Stimulated activated naive CD8-positive, alpha-beta T cell treated with anti-CD3 and anti-CD28 coated beads, Interleukin-15, amount 100 ng/mL, for 72 hours (primary cell): ENCODE measurements around the gene TBC1D17.

ENCODE experiments used
- ATAC-seq: fragments of 150-1000 bp; cut with Tn5 transposase; 2 replicates; pipeline ENCODE4 v1.10.0; 2021; ENCODE audit warnings: mild to moderate bottlenecking, moderate library complexity
- DNase-seq, 2 donors: peaks; one replicate each; pipeline ENCODE4 v3.0.0; 2021 to 2022
- H3K27ac Mint-ChIP-seq, 2 donors: one replicate each; pipeline ENCODE4 v1.8.0; 2022; ENCODE audit warnings: mild to moderate bottlenecking in 2 of 2, mixed read lengths in 2 of 2, moderate library complexity in 2 of 2
- H3K27me3 Mint-ChIP-seq: one replicate; pipeline ENCODE4 v1.8.0; 2022; ENCODE audit warnings: mixed read lengths
- H3K4me1 Mint-ChIP-seq: one replicate; pipeline ENCODE4 v1.8.0; 2022; ENCODE audit warnings: mild to moderate bottlenecking, mixed read lengths
- H3K4me3 Mint-ChIP-seq, 2 donors: one replicate each; pipeline ENCODE4 v1.8.0; 2022; ENCODE audit warnings: mild to moderate bottlenecking in 2 of 2, mixed read lengths in 2 of 2, moderate library complexity in 1 of 2
- H3K9me3 Mint-ChIP-seq, 2 donors: one replicate each; pipeline ENCODE4 v1.8.0; 2022; ENCODE audit warnings: mixed read lengths in 2 of 2

TBC1D17 gene

GRCh38 chr19:49887665-49888509 is 10.4 kb downstream of the TBC1D17 start:
- no peak for ATAC-seq
- Mint-ChIP-seq H3K27ac (no peak overlapping the region), H3K4me3 (peak overlapping the region in 1 of 2 donors; percentile 8), H3K4me1 (peaks cover 37% of the 10 kb centered on the region), H3K9me3 (no peaks in the 10 kb centered on the region), H3K27me3 (no peaks in the 10 kb centered on the region)
- no peak for DNase-seq

GRCh38 chr19:49888510-49888824 is 11.0 kb downstream of the TBC1D17 start:
- H3K4me1 Mint-ChIP-seq, result peaks cover 43% of the 10 kb centered on the region
- peak overlapping the region in 1 of 2 donors; percentile 64 for H3K4me3 Mint-ChIP-seq
- ATAC-seq, result no peak
- no peak overlapping the region for H3K27ac Mint-ChIP-seq
- H3K27me3 Mint-ChIP-seq, result no peaks in the 10 kb centered on the region
- H3K9me3 Mint-ChIP-seq, result no peaks in the 10 kb centered on the region
- DNase-seq, result no peak

GRCh38 chr19:49889038-49889686 is 11.7 kb downstream of the TBC1D17 start:
- Mint-ChIP-seq H3K4me1 (peaks cover 45% of the 10 kb centered on the region), H3K4me3 (peak overlapping the region; percentile 26 to 64), H3K9me3 (no peaks in the 10 kb centered on the region), H3K27me3 (no peaks in the 10 kb centered on the region), H3K27ac (no peak overlapping the region)
- DNase-seq (no peak), ATAC-seq (no peak)

GRCh38 chr19:49889687-49890348 is 12.3 kb downstream of the TBC1D17 start:
- Mint-ChIP-seq H3K4me3 (peak overlapping the region; percentile 75 to 84), H3K4me1 (peaks cover 52% of the 10 kb centered on the region), H3K27ac (peak overlapping the region in 1 of 2 donors; percentile 48), H3K27me3 (no peaks in the 10 kb centered on the region), H3K9me3 (no peaks in the 10 kb centered on the region)
- DNase-seq (peak; percentile 81 to 84), ATAC-seq (peak; percentile 78)

- Mint-ChIP-seq H3K4me1 (peaks cover 60% of the 10 kb centered on the region), H3K9me3 (no peaks in the 10 kb centered on the region), H3K4me3 (peak overlapping the region; percentile 75 to 84), H3K27ac (no peak overlapping the region), H3K27me3 (no peaks in the 10 kb centered on the region)
- peak in 1 of 2 donors; percentile 55 for DNase-seq
- peak; percentile 68 for ATAC-seq
Measured at GRCh38 chr19:49890349-49891311, 13.1 kb downstream of the TBC1D17 start.

DNA sequence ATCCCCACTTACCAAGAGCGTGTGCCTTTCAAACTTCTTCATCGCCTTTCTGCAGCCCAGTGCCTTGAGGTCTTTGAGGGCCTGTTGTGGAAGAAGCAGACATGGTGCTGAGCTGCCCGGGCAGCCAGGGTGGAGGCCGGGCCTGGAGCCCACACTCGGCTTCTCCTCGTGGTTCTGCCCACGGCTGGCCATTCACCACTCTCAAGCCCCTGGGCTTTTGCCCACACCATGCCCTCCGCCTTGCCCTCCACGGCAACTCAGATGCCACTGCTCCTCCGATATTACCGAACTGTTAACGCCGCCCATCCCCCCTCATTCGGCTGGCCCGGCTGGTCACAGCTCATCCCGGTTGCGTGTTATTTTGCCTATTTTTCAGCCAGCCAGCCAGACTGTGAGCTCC is 13.9 kb downstream of the TBC1D17 start:
- no peaks in the 10 kb centered on the region for H3K9me3 Mint-ChIP-seq
- no peak overlapping the region for H3K4me3 Mint-ChIP-seq
- ATAC-seq (no peak), DNase-seq (no peak)
- H3K27me3 Mint-ChIP-seq, result no peaks in the 10 kb centered on the region
- no peak overlapping the region for H3K27ac Mint-ChIP-seq
- H3K4me1 Mint-ChIP-seq, result peaks cover 67% of the 10 kb centered on the region

DNA sequence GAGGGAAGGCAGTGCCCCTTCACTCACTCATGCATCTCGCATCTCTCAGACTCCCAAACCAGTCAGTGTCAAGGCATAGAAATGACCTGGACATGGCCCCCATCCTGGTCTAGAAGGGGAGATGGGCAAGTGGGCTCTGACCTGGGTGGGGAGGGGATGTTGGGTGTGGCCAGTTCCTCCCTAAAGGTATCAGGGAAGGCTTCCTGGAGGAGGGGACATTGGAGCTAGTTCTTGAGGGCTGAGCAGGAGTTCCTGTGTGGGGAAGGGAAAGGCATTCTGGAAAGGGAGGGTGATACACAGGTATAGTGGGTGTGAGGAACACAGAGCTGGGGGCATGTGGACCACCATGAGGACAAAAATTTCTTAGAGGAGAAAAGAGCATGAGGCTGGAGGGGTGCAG is 15.2 kb downstream of the TBC1D17 start:
- DNase-seq (no peak), ATAC-seq (no peak)
- Mint-ChIP-seq H3K9me3 (no peaks in the 10 kb centered on the region), H3K27ac (peak overlapping the region; percentile 4 to 84), H3K4me3 (peak overlapping the region; percentile 30), H3K27me3 (no peaks in the 10 kb centered on the region), H3K4me1 (peaks cover 81% of the 10 kb centered on the region)

DNA sequence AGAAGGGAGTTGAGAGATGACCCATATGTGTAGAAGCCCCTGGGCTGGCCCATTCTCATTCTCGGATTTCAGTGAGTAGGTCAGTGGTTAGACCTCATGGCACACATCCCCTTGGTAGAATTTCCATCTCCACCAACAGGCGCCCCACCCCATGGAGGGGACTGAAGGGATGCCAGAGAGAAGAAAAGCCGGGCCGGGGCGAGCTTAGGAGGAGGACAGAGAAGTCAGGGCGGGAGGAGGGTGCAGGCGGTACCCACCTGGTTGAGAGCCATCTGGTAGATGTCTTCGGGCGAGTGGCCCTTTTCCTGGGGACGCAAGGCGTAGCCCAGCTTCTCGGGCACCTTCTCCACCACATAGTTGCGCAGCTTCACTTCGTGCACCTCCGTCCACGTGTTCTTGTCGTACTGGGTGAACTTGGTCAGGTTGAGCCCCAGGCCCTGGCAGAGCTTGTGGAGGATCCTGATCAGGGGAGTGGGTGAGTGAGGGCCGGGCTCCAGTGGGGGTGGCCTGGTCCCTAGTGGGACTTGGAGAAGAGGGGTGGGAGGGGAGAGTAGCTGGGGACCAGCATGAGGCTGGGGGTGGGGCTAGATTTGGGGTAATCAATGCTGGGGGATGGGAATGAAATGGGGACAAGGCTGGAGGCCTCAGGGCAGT is 16.6 kb downstream of the TBC1D17 start:
- H3K27ac Mint-ChIP-seq, result peak overlapping the region in 1 of 2 donors; percentile 48
- ATAC-seq (no peak), DNase-seq (no peak)
- peak overlapping the region in 1 of 2 donors; percentile 78 for H3K4me3 Mint-ChIP-seq
- H3K4me1 Mint-ChIP-seq, result peaks cover 83% of the 10 kb centered on the region
- H3K9me3 Mint-ChIP-seq, result no peaks in the 10 kb centered on the region
- H3K27me3 Mint-ChIP-seq, result no peaks in the 10 kb centered on the region

- peak in 1 of 2 donors; percentile 80 for DNase-seq
- Mint-ChIP-seq H3K4me1 (peaks cover 80% of the 10 kb centered on the region), H3K4me3 (peak overlapping the region; percentile 78 to 81)
Measured at GRCh38 chr19:49894879-49895565, 17.5 kb downstream of the TBC1D17 start.

GRCh38 chr19:49895566-49896297 is 18.2 kb downstream of the TBC1D17 start:
- Mint-ChIP-seq H3K27me3 (no peaks in the 10 kb centered on the region), H3K4me3 (peak overlapping the region; percentile 78 to 81), H3K4me1 (peaks cover 83% of the 10 kb centered on the region), H3K9me3 (no peaks in the 10 kb centered on the region), H3K27ac (peak overlapping the region in 1 of 2 donors; percentile 83)
- ATAC-seq, result no peak
- DNase-seq, result peak in 1 of 2 donors; percentile 47

More at GRCh38 chr19:49894879-49895565, 17.5 kb downstream of the TBC1D17 start:
- H3K9me3 Mint-ChIP-seq, result no peaks in the 10 kb centered on the region
- H3K27ac Mint-ChIP-seq, result peak overlapping the region; percentile 55 to 83
- no peaks in the 10 kb centered on the region for H3K27me3 Mint-ChIP-seq
- peak; percentile 50 for ATAC-seq

DNA sequence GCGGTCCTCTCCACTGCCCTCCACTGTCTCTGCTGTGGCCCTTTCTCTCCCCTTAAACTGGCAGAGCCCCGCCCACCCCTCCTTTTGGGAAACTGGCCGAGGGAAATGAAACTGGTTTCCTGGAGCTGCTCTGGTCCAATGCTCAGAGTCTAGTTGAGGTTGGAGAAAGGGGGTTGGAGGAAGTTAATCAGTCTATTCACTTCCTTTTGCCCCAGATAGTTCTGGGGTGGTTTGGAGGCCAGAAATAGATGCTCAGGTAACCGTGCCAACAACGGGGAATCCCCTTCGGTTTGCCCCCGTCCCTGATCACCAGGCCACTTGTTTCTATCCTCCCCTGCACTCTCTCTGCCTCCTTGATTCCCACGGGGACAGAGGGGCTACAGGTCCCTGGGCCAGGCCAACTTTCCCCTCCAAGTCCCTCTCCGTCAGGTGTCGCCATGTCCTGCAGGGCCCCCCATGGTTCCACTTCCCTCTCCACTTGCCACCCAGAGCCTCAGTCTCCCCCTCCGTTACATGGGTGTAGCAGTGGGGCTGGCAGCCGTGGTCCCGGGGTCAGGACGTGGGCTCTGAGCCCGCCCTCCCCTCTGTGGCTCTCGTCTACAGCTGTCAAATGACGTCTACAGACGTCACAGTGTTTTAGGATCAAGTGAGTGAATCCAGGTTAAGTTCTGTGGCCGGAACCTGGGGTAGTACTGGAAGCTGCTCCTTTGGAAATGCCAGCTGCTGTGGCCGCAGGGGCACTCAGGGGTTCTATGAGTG is 19.5 kb downstream of the TBC1D17 start, which contains the start of gene IL4I1:
IL4I1 (minus strand) TSS at position 25 of the 759 bp plus-strand sequence. CDS start 727 bp downstream, outside the sequence.
- H3K4me1 Mint-ChIP-seq, result peaks cover 86% of the 10 kb centered on the region
- no peaks in the 10 kb centered on the region for H3K27me3 Mint-ChIP-seq
- peak; percentile 84 for ATAC-seq
- H3K27ac Mint-ChIP-seq, result peak within 1 kb of the TSS; percentile 83 to 95
- peak; percentile 76 to 86 for DNase-seq
- peak within 1 kb of the TSS; percentile 78 to 81 for H3K4me3 Mint-ChIP-seq
- no peaks in the 10 kb centered on the region for H3K9me3 Mint-ChIP-seq

GRCh38 chr19:49904136-49904535 is 26.6 kb downstream of the TBC1D17 start:
- no peaks in the 10 kb centered on the region for H3K9me3 Mint-ChIP-seq
- H3K27ac Mint-ChIP-seq, result no peak overlapping the region
- ATAC-seq (no peak), DNase-seq (no peak)
- H3K4me3 Mint-ChIP-seq, result peak overlapping the region; percentile 17 to 48
- no peaks in the 10 kb centered on the region for H3K27me3 Mint-ChIP-seq
- peaks cover 80% of the 10 kb centered on the region for H3K4me1 Mint-ChIP-seq
